OCI-LY7 (cell line): ENCODE measurements around the gene TLR6. TPM values are rescaled to one million over a fixed set of nuclear protein-coding genes. Genes with fewer than 3 reads are reported as not detected.

Experiments
- BruUV-seq: library from RNA; stranded (reverse); fragments of 400-500 nt; replicated peaks from 2 replicates; lab custom pipeline; 2021; lab: Mats Ljungman, UMichigan
- CTCF ChIA-PET: fragments of 300-600 bp; sonication (Branson Sonifier 250); formaldehyde crosslinking; loops from one replicate; lab custom pipeline; 2022; ENCODE audit warnings: antibody characterized with exemption; ENCODE audit not compliant: unreplicated experiment; lab: Charles Lee
- POLR2A ChIA-PET: fragments of 300-600 bp; sonication (Branson Sonifier 250); formaldehyde crosslinking; loops from one replicate; lab custom pipeline; 2022; ENCODE audit warnings: antibody characterized with exemption; lab: Charles Lee
- DNase-seq: peaks from one replicate; pipeline ENCODE4 v3.0.0-alpha.2; 2015; ENCODE audit warnings: low spot score
- H2AFZ ChIP-seq: fragments of 200-600 bp; sonication (generic), shearing (Covaris generic); 2 replicates; pipeline ENCODE4 v1.6.1; 2014; ENCODE audit warnings: mild to moderate bottlenecking, antibody characterized with exemption, low read length, moderate library complexity
- H3K27ac ChIP-seq: fragments of 200-600 bp; sonication (generic); 2 replicates; pipeline ENCODE4 v1.5.1; 2014; ENCODE audit warnings: mixed run types, low read depth, mild to moderate bottlenecking, moderate library complexity, low read length, inconsistent platforms; ENCODE audit not compliant: poor library complexity, severe bottlenecking
- H3K36me3 ChIP-seq: fragments of 200-600 bp; sonication (generic); 2 replicates; pipeline ENCODE4 v1.6.1; 2014; ENCODE audit warnings: mild to moderate bottlenecking, antibody characterized with exemption, low read length, moderate library complexity, mixed read lengths; ENCODE audit not compliant: insufficient read depth
- H3K4me1 ChIP-seq: fragments of 200-600 bp; sonication (generic); 2 replicates; pipeline ENCODE4 v1.5.1; 2014; ENCODE audit warnings: mild to moderate bottlenecking, low read length; ENCODE audit not compliant: insufficient read depth, poor library complexity, severe bottlenecking
- H3K4me2 ChIP-seq: fragments of 200-600 bp; sonication (generic); 2 replicates; pipeline ENCODE4 v1.6.1; 2014; ENCODE audit warnings: mild to moderate bottlenecking, low read length
- H3K4me3 ChIP-seq: fragments of 200-600 bp; sonication (generic); 2 replicates; pipeline ENCODE4 v1.5.1; 2014; ENCODE audit warnings: mild to moderate bottlenecking, low read depth, low read length; ENCODE audit not compliant: poor library complexity, severe bottlenecking
- H3K79me2 ChIP-seq: fragments of 200-600 bp; sonication (generic); 2 replicates; pipeline ENCODE4 v1.6.1; 2016; ENCODE audit warnings: low read depth, mild to moderate bottlenecking, low read length, moderate library complexity, mixed read lengths; ENCODE audit not compliant: insufficient read depth
- H3K9me2 ChIP-seq: fragments of 200-600 bp; sonication (generic); 2 replicates; pipeline ENCODE4 v1.6.1; 2016; ENCODE audit warnings: mild to moderate bottlenecking, low read length, mixed read lengths; ENCODE audit not compliant: insufficient read depth
- H3K9me3 ChIP-seq: fragments of 200-600 bp; sonication (generic); 2 replicates; pipeline ENCODE4 v1.6.1; 2014; ENCODE audit warnings: mild to moderate bottlenecking, mixed run types, low read length, mixed read lengths
- H4K20me1 ChIP-seq: fragments of 200-600 bp; sonication (generic); 2 replicates; pipeline ENCODE4 v1.6.1; 2014; ENCODE audit warnings: mild to moderate bottlenecking, antibody characterized with exemption, low read length, moderate library complexity, mixed read lengths; ENCODE audit not compliant: insufficient read depth
- CTCF ChIP-seq: fragments of 200-600 bp; sonication (generic); conservative IDR thresholded peaks from 2 replicates; pipeline ENCODE4 v1.5.1; 2014; ENCODE audit warnings: mild to moderate bottlenecking, antibody characterized with exemption, low read length, moderate library complexity, mixed read lengths
- EZH2phosphoT487 ChIP-seq: fragments of 200-600 bp; sonication (generic); IDR thresholded peaks from 2 replicates; pipeline ENCODE4 v1.6.1; 2018; ENCODE audit warnings: low read depth, borderline replicate concordance, mild to moderate bottlenecking, mixed run types, antibody characterized with exemption, low read length, moderate library complexity, mixed read lengths
- intact Hi-C: fragments of 100-400 bp; cut with micrococcal nuclease; formaldehyde crosslinking; loops from one replicate; pipeline ENCODE4 v1.10.0; 2022; ENCODE audit not compliant: unreplicated experiment
- total RNA-seq, 2 experiments: library from RNA; depleted of rRNA in 1 of 2; stranded (reverse); fragments of >200 nt in 1 of 2; shearing (Covaris generic) in 1 of 2; gene quantifications; 2 replicates each; pipeline ENCODE4 v1.2.3, GENCODE V29; 2014 to 2022

Gene TLR6
- total RNA-seq, 2 experiments from 2014 or later, result 1.5 to 9.2 TPM

GRCh38 chr4:38820329-38821061 lies 36.1 kb downstream of the TLR6 start:
- ChIA-PET CTCF (no interaction called here), POLR2A (interaction anchor here (0.9 kb wide), 1 partner anchor 35 kb away, joined by 3 read pairs; no protein-coding TSS in a partner anchor)
- Histone ChIP-seq H3K4me1 (peaks cover 18% of the 10 kb centered on the region), H3K9me2 (no peaks in the 10 kb centered on the region), H3K79me2 (no peaks in the 10 kb centered on the region), H3K4me2 (no peak overlapping the region), H4K20me1 (no peaks in the 10 kb centered on the region), H3K9me3 (peaks cover 8% of the 10 kb centered on the region), H2AFZ (no peak overlapping the region), H3K27ac (no peak overlapping the region), H3K36me3 (peaks cover 10% of the 10 kb centered on the region), H3K4me3 (no peak overlapping the region)
- DNase-seq, result no peak
- BruUV-seq, result no TSS peak
- TF ChIP-seq CTCF, result no peak
- no peak for TF ChIP-seq EZH2phosphoT487
- intact Hi-C loops, result no loop called here

- intact Hi-C loops, result no loop called here
- no peak overlapping the region for H3K27ac ChIP-seq
Observed at GRCh38 chr4:38819569-38819968, 37.0 kb downstream of the TLR6 start.

More at GRCh38 chr4:38819569-38819968, 37.0 kb downstream of the TLR6 start:
- Histone ChIP-seq H2AFZ (no peak overlapping the region), H3K36me3 (peaks cover 17% of the 10 kb centered on the region), H3K79me2 (no peaks in the 10 kb centered on the region), H3K4me1 (peaks cover 19% of the 10 kb centered on the region), H3K4me2 (no peak overlapping the region), H3K4me3 (no peak overlapping the region), H3K9me2 (no peaks in the 10 kb centered on the region), H4K20me1 (no peaks in the 10 kb centered on the region), H3K9me3 (peaks cover 16% of the 10 kb centered on the region)
- TF ChIP-seq CTCF, result no peak
- TF ChIP-seq EZH2phosphoT487, result no peak
- DNase-seq, result no peak
- no TSS peak for BruUV-seq
- POLR2A ChIA-PET, result interaction anchor here (0.7 to 0.9 kb wide), 3 partner anchors 12 to 36 kb away, joined by 3 to 7 read pairs (median 3); partner anchors contain the start of gene TLR1
- CTCF ChIA-PET, result interaction anchor here (1.1 kb wide), 1 partner anchor 37 kb away, joined by 4 read pairs; the partner anchor contains the start of gene TLR10
